HCT116 (cell line): Measurements from ENCODE around the gene MRLN. TPM values are rescaled to one million over a fixed set of nuclear protein-coding genes. Genes with fewer than 3 reads are reported as not detected.

Experiments used
- ATAC-seq: fragments of 200-7000 bp; cut with Tn5 transposase; 2 replicates; pipeline ENCODE4 v1.9.1; 2020; ENCODE audit warnings: mild to moderate bottlenecking, moderate library complexity
- BruUV-seq: library from RNA; stranded (reverse); fragments of 400-500 nt; replicated peaks from 2 replicates; lab custom pipeline; 2021; lab: Mats Ljungman, UMichigan
- CTCF ChIA-PET: fragments of 300-600 bp; sonication (Branson Sonifier 250); formaldehyde crosslinking; loops from one replicate; lab custom pipeline; 2021; ENCODE audit warnings: antibody characterized with exemption; lab: Charles Lee
- POLR2A ChIA-PET: fragments of 300-600, 350-600 bp; sonication (Branson Sonifier 250); formaldehyde crosslinking; loops from one replicate; lab custom pipeline; 2021; ENCODE audit warnings: antibody characterized with exemption; lab: Charles Lee
- RAD21 ChIA-PET, 2 experiments: fragments of 300-600 bp; sonication (Branson Sonifier 250); formaldehyde crosslinking; loops; one replicate each; lab custom pipeline; 2023; ENCODE audit warnings: low total read pairs in 2 of 2; ENCODE audit not compliant: uncharacterized antibody in 2 of 2, unreplicated experiment in 2 of 2, low non-redundant PET in 1 of 2; lab: Charles Lee
- DNase-seq: peaks from one replicate; pipeline ENCODE4 v3.0.0-alpha.2; 2010; ENCODE audit warnings: low read depth, low spot score
- H2AFZ ChIP-seq: fragments of 200-600 bp; shearing (Covaris generic), sonication (generic); 2 replicates; pipeline ENCODE4 v1.6.1; 2017; ENCODE audit warnings: low read depth, mixed run types, mixed read lengths, antibody characterized with exemption, low read length; ENCODE audit not compliant: poor library complexity, severe bottlenecking
- H3K27ac ChIP-seq: 2 replicates; pipeline ENCODE4 v1.5.1; 2012; ENCODE audit warnings: low read depth, low read length
- H3K27me3 ChIP-seq: fragments of 200-600 bp; sonication (generic); 2 replicates; pipeline ENCODE4 v1.6.1; 2016; ENCODE audit warnings: mixed run types, low read length, mixed read lengths; ENCODE audit not compliant: insufficient read depth
- H3K36me3 ChIP-seq, 2 experiments: fragments of 200-500 bp in 1 of 2; fragments of 200-600 bp in 1 of 2; sonication (Bioruptor generic) in 1 of 2; sonication (generic) in 1 of 2; 2 replicates each; pipeline versions ENCODE4 v1.5.1 to v1.6.1; 2014 to 2016; ENCODE audit warnings: low read length in 2 of 2, inconsistent platforms in 1 of 2, mixed read lengths in 1 of 2, mixed run types in 1 of 2; ENCODE audit not compliant: insufficient read depth in 2 of 2, control insufficient read depth in 1 of 2
- H3K4me1 ChIP-seq, 2 experiments: fragments of 200-600 bp in 1 of 2; sonication (generic) in 1 of 2; 2 replicates each; pipeline versions ENCODE4 v1.5.1 to v1.6.1; 2012 to 2017; ENCODE audit warnings: low read length in 2 of 2, inconsistent platforms in 1 of 2, mild to moderate bottlenecking in 1 of 2, mixed read lengths in 1 of 2, mixed run types in 1 of 2, moderate library complexity in 1 of 2; ENCODE audit not compliant: insufficient read depth in 2 of 2, control insufficient read depth in 1 of 2
- H3K4me2 ChIP-seq: fragments of 200-600 bp; sonication (generic); 2 replicates; pipeline ENCODE4 v1.6.1; 2017; ENCODE audit warnings: mixed run types, low read length, mixed read lengths
- H3K4me3 ChIP-seq, 2 experiments: fragments of 200-600 bp in 1 of 2; sonication (generic) in 1 of 2; replicated peaks in 1 of 2; 2 replicates each; pipeline ENCODE4 v1.5.1; 2011 to 2016; ENCODE audit warnings: low read length in 2 of 2, control low read depth in 1 of 2, low read depth in 1 of 2, mild to moderate bottlenecking in 1 of 2, mixed read lengths in 1 of 2, mixed run types in 1 of 2
- H3K79me2 ChIP-seq: fragments of 200-600 bp; sonication (generic); 2 replicates; pipeline ENCODE4 v1.6.1; 2017; ENCODE audit warnings: mild to moderate bottlenecking, mixed run types, low read length, moderate library complexity, mixed read lengths; ENCODE audit not compliant: insufficient read depth
- H3K9ac ChIP-seq: fragments of 200-600 bp; sonication (generic); 2 replicates; pipeline ENCODE4 v1.6.1; 2016; ENCODE audit warnings: low read length, mixed read lengths
- H3K9me2 ChIP-seq: fragments of 200-600 bp; sonication (generic), shearing (Covaris generic); 2 replicates; pipeline ENCODE4 v1.6.1; 2017; ENCODE audit warnings: mixed run types, mild to moderate bottlenecking, moderate library complexity; ENCODE audit not compliant: insufficient read depth
- H3K9me3 ChIP-seq, 2 experiments: fragments of 200-500 bp in 1 of 2; fragments of 200-600 bp in 1 of 2; sonication (Bioruptor generic) in 1 of 2; sonication (generic) in 1 of 2; 2 replicates each; pipeline ENCODE4 v1.6.1; 2014 to 2017; ENCODE audit warnings: low read length in 2 of 2, mixed read lengths in 2 of 2, inconsistent platforms in 1 of 2, low read depth in 1 of 2, mild to moderate bottlenecking in 1 of 2, mixed run types in 1 of 2, moderate library complexity in 1 of 2; ENCODE audit not compliant: control insufficient read depth in 1 of 2, insufficient read depth in 1 of 2
- H4K20me1 ChIP-seq: fragments of 200-600 bp; sonication (generic), shearing (Covaris generic); 2 replicates; pipeline ENCODE4 v1.6.1; 2017; ENCODE audit warnings: mixed run types, mild to moderate bottlenecking, moderate library complexity; ENCODE audit not compliant: insufficient read depth
- CBX3 ChIP-seq: IDR thresholded peaks from 2 replicates; pipeline ENCODE4 v1.6.1; 2012; ENCODE audit warnings: low read depth
- CEBPB ChIP-seq: IDR thresholded peaks from 2 replicates; pipeline ENCODE4 v1.6.1; 2012; ENCODE audit warnings: low read depth
- EZH2 ChIP-seq: fragments of 200-600 bp; sonication (generic); IDR thresholded peaks from 2 replicates; pipeline ENCODE4 v1.6.1; 2017; ENCODE audit warnings: antibody characterized with exemption, mixed run types
- EZH2phosphoT487 ChIP-seq: fragments of 200-600 bp; IDR thresholded peaks from 2 replicates; pipeline ENCODE4 v1.6.1; 2018; ENCODE audit warnings: antibody characterized with exemption, borderline replicate concordance
- FOSL1 ChIP-seq: IDR thresholded peaks from 2 replicates; pipeline ENCODE4 v1.6.1; 2012; ENCODE audit warnings: low read depth
- POLR2A ChIP-seq: IDR thresholded peaks from 2 replicates; pipeline ENCODE4 v1.7.0; 2011; ENCODE audit warnings: borderline replicate concordance; ENCODE audit not compliant: insufficient read depth, insufficient read length; ENCODE audit errors: extremely low read depth
- RAD21 ChIP-seq: IDR thresholded peaks from 2 replicates; pipeline ENCODE4 v1.6.1; 2012; ENCODE audit warnings: low read depth, mild to moderate bottlenecking
- SIN3A ChIP-seq: IDR thresholded peaks from 2 replicates; pipeline ENCODE4 v1.6.1; 2012; ENCODE audit warnings: low read depth
- SP1 ChIP-seq: IDR thresholded peaks from 2 replicates; pipeline ENCODE4 v1.6.1; 2012; ENCODE audit warnings: low read depth
- TCF7L2 ChIP-seq: IDR thresholded peaks from 2 replicates; pipeline ENCODE4 v1.7.0; 2011; ENCODE audit warnings: borderline replicate concordance, inconsistent platforms; ENCODE audit not compliant: insufficient read depth, insufficient read length; ENCODE audit errors: extremely low read depth
- YY1 ChIP-seq: IDR thresholded peaks from 2 replicates; pipeline ENCODE4 v1.6.1; 2011; ENCODE audit warnings: low read length, low read depth, moderate library complexity, mild to moderate bottlenecking; ENCODE audit not compliant: insufficient replicate concordance; ENCODE audit errors: extremely low read depth
- ZBTB33 ChIP-seq: IDR thresholded peaks from 2 replicates; pipeline ENCODE4 v1.6.1; 2011; ENCODE audit warnings: mild to moderate bottlenecking, low read length, moderate library complexity; ENCODE audit not compliant: insufficient replicate concordance; ENCODE audit errors: extremely low read depth
- ZNF274 ChIP-seq: fragments of 200-500 bp; sonication (Bioruptor generic); IDR thresholded peaks from 2 replicates; pipeline ENCODE4 v1.6.1; 2014; ENCODE audit warnings: mild to moderate bottlenecking, low read depth, low read length, inconsistent platforms
- intact Hi-C: fragments of 100-400 bp; cut with micrococcal nuclease; formaldehyde crosslinking; loops from 2 replicates; pipeline ENCODE4 v1.10.0; 2022
- total RNA-seq: library from RNA; stranded (reverse); gene quantifications from one replicate; pipeline ENCODE4 v1.2.1, GENCODE V29; 2021; ENCODE audit not compliant: unreplicated experiment

MRLN gene
- total RNA-seq, 1 experiment from 2014 or later = not detected

- TF ChIP-seq FOSL1 (no peak), POLR2A (no peak), ZNF274 (no peak), RAD21 (no peak)
- TF ChIP-seq, all 23 proteins: peak for 0
Observed at GRCh38 chr10:59752278-59752940, 846 bp downstream of the MRLN start (continued).

DNA sequence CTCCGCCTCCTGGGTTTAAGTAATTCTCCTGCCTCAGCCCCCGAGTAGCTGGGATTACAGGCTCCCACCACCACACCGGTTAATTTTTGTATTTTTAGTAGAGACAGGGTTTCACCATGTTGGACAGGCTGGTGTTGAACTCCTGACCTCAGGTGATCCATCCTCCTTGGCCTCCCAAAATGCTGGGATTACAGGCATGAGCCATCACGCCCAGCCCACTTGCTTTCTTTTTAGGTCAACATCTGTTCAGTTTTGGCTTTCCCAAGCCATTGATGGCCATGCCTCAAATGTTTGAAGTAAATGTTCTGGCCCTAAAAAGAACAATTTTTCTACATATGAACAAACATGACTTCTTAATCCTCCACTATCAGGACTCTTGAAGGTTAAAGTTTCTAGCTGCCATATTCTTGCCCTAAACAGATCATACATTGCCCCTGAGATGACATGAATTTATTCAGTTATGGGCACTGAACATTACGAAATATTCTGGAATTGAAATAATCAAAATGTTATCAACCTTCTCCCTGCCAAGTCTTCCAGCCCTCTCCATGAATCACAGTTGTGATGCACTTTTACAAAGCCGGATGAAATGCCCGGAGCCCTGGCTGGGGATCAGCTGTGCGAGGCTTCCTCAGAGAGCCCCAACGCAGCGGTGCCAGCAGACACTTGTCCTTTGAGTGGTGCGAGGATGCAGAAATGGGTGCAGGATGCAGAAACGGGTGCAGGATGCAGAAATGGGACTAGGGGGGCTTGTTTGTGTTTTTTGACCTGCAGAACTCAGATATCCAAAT lies 2.9 kb downstream of the MRLN start:
- BruUV-seq = no TSS peak
- DNase-seq = no peak

More for the DNA sequence above, 2.9 kb downstream of the MRLN start:
- no peak overlapping the region for H3K27ac ChIP-seq
- no peak for ATAC-seq
- no peaks in the 10 kb centered on the region for H3K36me3 ChIP-seq
- H4K20me1 ChIP-seq = no peaks in the 10 kb centered on the region
- RAD21 ChIA-PET = no interaction called here
- H3K4me1 ChIP-seq = no peaks in the 10 kb centered on the region
- POLR2A ChIA-PET = no interaction called here
- no peaks in the 10 kb centered on the region for H3K9me2 ChIP-seq
- H3K4me2 ChIP-seq = no peak overlapping the region
- TF ChIP-seq SP1 = no peak
- TF ChIP-seq CBX3 = no peak
- no peak for TF ChIP-seq EZH2
- TF ChIP-seq ZBTB33 = no peak
- TF ChIP-seq FOSL1 = no peak
- no peak for TF ChIP-seq CEBPB
- TF ChIP-seq RAD21 = no peak
- TF ChIP-seq SIN3A = no peak
- no peak for TF ChIP-seq POLR2A
- no peak for TF ChIP-seq YY1
- TF ChIP-seq EZH2phosphoT487 = no peak
- no peak for TF ChIP-seq TCF7L2
- TF ChIP-seq, all 23 proteins: peak for 0
- intact Hi-C loops = no loop called here
- Histone ChIP-seq H3K27me3 (0 out of 2 replicates have a peak, but pooled peaks cover 9% of the 10 kb centered on the region), H2AFZ (no peak overlapping the region), H3K9ac (no peak overlapping the region), H3K79me2 (no peaks in the 10 kb centered on the region), H3K9me3 (no peaks in the 10 kb centered on the region), H3K4me3 (no peak overlapping the region)
- CTCF ChIA-PET = no interaction called here
